Nephron (organoid): ENCODE data around the gene MSRB3.

ENCODE experiments used
- H3K27ac Mint-ChIP-seq, 3 experiments: 2 replicates each; pipeline ENCODE4 v1.8.0; 2020; ENCODE audit warnings: mixed read lengths in 3 of 3, mild to moderate bottlenecking in 2 of 3, moderate library complexity in 1 of 3
- H3K27me3 Mint-ChIP-seq: 2 replicates; pipeline ENCODE4 v1.8.0; 2021; ENCODE audit warnings: low read depth, mild to moderate bottlenecking, moderate library complexity, mixed read lengths
- H3K36me3 Mint-ChIP-seq: 2 replicates; pipeline ENCODE4 v1.8.0; 2020; ENCODE audit warnings: low read depth, mixed read lengths
- H3K4me1 Mint-ChIP-seq: 2 replicates; pipeline ENCODE4 v1.8.0; 2020; ENCODE audit warnings: mixed read lengths
- H3K4me3 Mint-ChIP-seq, 3 experiments: 2 replicates each; pipeline ENCODE4 v1.8.0; 2020; ENCODE audit warnings: mild to moderate bottlenecking in 3 of 3, mixed read lengths in 3 of 3, moderate library complexity in 2 of 3
- H3K9me3 Mint-ChIP-seq: 2 replicates; pipeline ENCODE4 v1.8.0; 2020; ENCODE audit warnings: mixed read lengths
- CTCF ChIP-seq, 3 experiments: fragments of 200-600 bp; sonication (generic); IDR thresholded peaks; one replicate each; pipeline ENCODE4 v1.5.0; 2021; ENCODE audit warnings: antibody characterized with exemption in 3 of 3; ENCODE audit not compliant: unreplicated experiment in 3 of 3

The MSRB3 gene

GRCh38 chr12:65419284-65420072, 141.0 kb downstream of the MSRB3 start:
- TF ChIP-seq CTCF (IDR thresholded peaks at IDR 0.05; ENCODE audit: unreplicated experiment in 3 of 3) = no peak
- H3K36me3 Mint-ChIP-seq = peaks cover 45% of the 10 kb centered on the region

GRCh38 chr12:65420941-65421340, 142.5 kb downstream of the MSRB3 start:
- H3K9me3 Mint-ChIP-seq = peaks cover 48% of the 10 kb centered on the region
- peaks cover 45% of the 10 kb centered on the region for H3K36me3 Mint-ChIP-seq
- H3K4me3 Mint-ChIP-seq = no peak overlapping the region
- TF ChIP-seq CTCF (IDR thresholded peaks at IDR 0.05; ENCODE audit: unreplicated experiment in 3 of 3) = no peak
- H3K27me3 Mint-ChIP-seq = no peaks in the 10 kb centered on the region
- no peak overlapping the region for H3K27ac Mint-ChIP-seq
- no peaks in the 10 kb centered on the region for H3K4me1 Mint-ChIP-seq

More at GRCh38 chr12:65419284-65420072, 141.0 kb downstream of the MSRB3 start:
- Mint-ChIP-seq H3K4me3 (no peak overlapping the region), H3K9me3 (peaks cover 41% of the 10 kb centered on the region), H3K27ac (no peak overlapping the region), H3K27me3 (no peaks in the 10 kb centered on the region), H3K4me1 (no peaks in the 10 kb centered on the region)

- H3K27ac Mint-ChIP-seq = peak overlapping the region in 2 of 3 experiments; percentile 10 to 17
- TF ChIP-seq CTCF (IDR thresholded peaks at IDR 0.05; ENCODE audit: unreplicated experiment in 3 of 3) = no peak
- H3K4me3 Mint-ChIP-seq = no peak overlapping the region
- peaks cover 12% of the 10 kb centered on the region for H3K36me3 Mint-ChIP-seq
- H3K27me3 Mint-ChIP-seq = no peaks in the 10 kb centered on the region
- H3K9me3 Mint-ChIP-seq = peaks cover 26% of the 10 kb centered on the region
- peaks cover 9% of the 10 kb centered on the region for H3K4me1 Mint-ChIP-seq
These were observed 149.2 kb downstream of the MSRB3 start for GRCh38 chr12:65427646-65428045.

- Mint-ChIP-seq H3K4me1 (peaks cover 9% of the 10 kb centered on the region), H3K36me3 (no peaks in the 10 kb centered on the region), H3K27ac (peak overlapping the region; percentile 9 to 75 (median 59)), H3K27me3 (no peaks in the 10 kb centered on the region), H3K4me3 (no peak overlapping the region), H3K9me3 (peaks cover 10% of the 10 kb centered on the region)
- no peak for TF ChIP-seq CTCF (IDR thresholded peaks at IDR 0.05; ENCODE audit: unreplicated experiment in 3 of 3)
These were observed 151.5 kb downstream of the MSRB3 start for GRCh38 chr12:65430006-65430405.

- Mint-ChIP-seq H3K36me3 (no peaks in the 10 kb centered on the region), H3K4me3 (no peak overlapping the region)
These were observed 152.3 kb downstream of the MSRB3 start for GRCh38 chr12:65430571-65431306.

More at GRCh38 chr12:65430571-65431306, 152.3 kb downstream of the MSRB3 start:
- Mint-ChIP-seq H3K4me1 (peaks cover 9% of the 10 kb centered on the region), H3K27me3 (no peaks in the 10 kb centered on the region), H3K9me3 (peaks cover 6% of the 10 kb centered on the region), H3K27ac (peak overlapping the region in 2 of 3 experiments; percentile 37 to 67)
- TF ChIP-seq CTCF (IDR thresholded peaks at IDR 0.05; ENCODE audit: unreplicated experiment in 3 of 3) = no peak
